NCI-H446 treated with DMSO at 0.1 percent for 48 hours (cell line): ENCODE results near the gene FEM1B.

Source experiments
- DNase-seq: peaks from one replicate; lab custom pipeline; 2025; lab: John Stamatoyannopoulos, UW

The FEM1B gene

DNA sequence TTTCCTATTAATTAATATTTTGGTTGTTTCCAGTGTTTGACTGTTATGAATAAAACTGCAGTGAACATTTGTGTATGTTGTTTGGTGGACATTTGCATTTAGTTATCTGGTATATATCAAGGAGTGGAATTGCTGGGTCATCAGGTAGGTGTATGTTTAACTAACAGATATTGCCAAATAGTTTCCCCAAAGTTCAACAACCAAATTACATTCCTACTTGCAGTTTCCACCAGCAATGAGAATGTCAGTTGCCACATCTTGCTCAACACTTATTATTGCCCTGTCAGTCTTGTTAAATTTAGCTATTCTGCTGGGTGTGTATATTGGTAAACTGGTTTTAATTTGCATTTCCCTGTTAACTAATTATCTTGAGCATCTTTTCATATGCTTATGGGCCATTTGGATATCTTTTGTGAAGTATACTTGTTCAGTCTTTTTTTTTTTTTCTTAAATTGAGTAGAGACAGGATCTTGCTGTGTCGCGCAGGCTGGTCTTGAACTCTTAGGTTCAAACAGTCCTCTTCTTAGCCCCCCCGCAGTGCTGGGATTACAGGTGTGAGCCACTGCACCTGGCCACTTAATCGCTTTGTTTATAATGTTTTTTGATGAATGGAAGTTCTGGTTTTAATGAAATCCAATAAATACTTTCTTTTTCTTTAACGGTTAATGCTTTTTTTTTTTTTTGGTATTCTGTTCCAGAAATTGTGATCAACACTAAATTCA lies 7.9 kb downstream of the FEM1B start:
- no peak for DNase-seq

DNA sequence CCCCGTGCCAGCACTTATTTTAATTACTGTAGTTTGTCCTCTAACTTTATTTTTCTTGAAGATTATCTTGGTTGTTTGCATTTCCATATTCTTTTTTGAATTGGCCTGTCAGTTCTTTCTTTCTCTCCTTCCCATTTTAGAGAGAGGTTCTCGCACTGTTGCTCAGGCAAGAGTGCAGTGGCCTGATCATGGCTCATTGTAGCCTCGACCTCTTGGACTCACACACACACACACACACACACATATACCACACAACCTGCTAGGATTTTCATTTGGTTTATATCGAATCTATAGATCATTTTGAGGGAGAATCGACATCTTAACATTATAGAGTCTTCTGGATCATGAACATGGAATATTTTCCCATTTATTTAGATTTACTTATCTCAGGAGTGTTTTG lies 8.7 kb downstream of the FEM1B start:
- no peak for DNase-seq

DNA sequence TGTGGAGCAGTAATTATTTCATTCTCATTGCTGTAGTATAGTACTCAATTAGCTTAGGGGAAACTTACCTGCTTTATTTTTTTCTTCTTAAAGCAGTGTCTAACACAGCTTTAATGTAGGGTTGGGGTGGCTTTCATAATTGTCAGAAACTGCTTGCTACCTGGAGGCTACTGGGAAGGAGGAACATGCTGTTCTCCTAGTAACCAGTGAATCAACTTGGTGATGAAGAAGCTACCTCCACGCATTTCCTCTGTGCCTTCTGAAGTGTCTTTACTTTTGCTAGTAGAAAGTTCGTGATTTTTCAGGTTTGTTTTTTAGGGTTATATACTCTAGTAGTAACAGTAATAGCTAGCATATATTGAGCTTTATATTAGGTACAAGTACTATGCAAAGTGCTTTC lies 11.5 kb downstream of the FEM1B start:
- no peak for DNase-seq

DNA sequence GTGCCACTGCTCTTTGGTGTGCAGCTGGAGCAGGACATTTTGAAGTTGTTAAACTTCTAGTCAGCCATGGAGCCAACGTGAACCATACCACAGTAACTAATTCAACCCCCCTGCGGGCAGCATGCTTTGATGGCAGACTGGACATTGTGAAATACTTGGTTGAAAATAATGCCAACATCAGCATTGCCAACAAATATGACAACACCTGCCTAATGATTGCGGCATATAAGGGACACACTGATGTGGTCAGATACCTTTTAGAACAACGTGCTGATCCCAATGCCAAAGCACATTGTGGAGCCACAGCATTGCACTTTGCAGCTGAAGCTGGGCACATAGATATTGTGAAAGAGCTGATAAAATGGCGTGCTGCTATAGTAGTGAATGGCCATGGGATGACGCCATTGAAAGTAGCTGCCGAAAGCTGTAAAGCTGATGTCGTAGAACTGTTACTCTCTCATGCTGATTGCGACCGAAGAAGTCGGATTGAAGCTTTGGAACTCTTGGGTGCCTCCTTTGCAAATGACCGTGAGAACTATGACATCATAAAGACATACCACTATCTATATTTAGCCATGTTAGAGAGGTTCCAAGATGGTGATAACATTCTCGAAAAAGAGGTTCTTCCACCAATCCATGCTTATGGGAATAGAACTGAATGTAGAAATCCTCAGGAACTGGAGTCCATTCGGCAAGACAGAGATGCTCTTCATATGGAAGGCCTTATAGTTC lies 12.2 kb downstream of the FEM1B start:
- DNase-seq: no peak

GRCh38 chr15:68290715-68291114 lies 13.2 kb downstream of the FEM1B start:
- no peak for DNase-seq

- no peak for DNase-seq
Observed at GRCh38 chr15:68292157-68292781, 14.7 kb downstream of the FEM1B start.

- DNase-seq: no peak
Observed at GRCh38 chr15:68292967-68293366, 15.4 kb downstream of the FEM1B start.

DNA sequence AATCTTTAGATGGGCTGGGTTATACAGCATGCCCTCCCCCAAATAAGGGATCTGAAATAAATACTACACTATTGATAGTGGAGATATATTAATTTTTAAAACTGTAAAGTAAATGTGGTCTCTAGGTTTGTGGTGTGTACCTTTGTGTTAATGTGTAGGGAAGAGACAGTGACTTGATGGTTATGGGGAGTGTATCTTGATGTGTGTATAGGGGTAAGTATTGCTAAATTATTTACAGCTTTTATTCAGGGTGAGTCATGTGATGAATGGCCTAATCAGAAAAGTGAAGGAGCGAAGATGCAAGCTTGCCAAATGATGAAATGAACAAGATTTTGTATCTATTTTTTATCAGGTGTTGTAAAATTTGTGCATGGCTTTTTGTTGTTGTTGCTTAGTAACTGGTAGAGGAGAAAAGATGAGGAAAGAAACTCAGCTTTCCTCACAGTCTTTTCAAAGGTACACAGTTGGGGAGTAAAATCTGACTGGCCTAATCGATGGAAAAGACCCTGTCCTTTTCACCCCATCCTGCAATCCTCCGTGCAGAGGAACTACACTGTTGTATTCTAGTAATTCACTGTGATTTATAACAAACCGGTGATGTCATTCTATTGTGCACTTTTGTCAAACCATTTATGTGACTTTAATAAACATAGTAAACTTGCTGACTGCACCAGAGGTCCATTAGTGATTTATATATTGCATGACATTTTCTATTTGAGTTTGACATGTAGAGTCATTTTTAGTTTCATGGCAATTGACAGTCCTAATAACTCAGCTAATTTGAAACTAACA lies 17.7 kb downstream of the FEM1B start:
- DNase-seq: no peak

DNA sequence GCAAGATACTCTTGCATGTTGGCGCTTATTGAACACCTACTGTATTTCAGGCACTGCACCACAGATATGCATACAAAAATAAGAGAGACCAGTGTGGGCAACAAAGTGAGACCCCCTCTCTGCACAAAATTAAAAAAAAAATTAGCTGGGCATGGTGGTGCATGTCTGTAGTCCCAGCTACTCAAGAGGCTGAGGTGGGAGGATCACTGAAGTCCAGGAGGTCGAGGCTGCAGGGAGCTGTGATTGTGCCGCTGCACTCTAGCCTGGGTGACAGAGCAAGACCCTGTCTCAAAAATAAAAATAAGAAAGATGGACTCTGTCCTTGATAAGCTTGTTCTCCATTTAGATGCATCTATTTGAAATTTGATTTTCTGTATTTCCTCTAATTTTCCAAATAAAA lies 20.8 kb downstream of the FEM1B start:
- no peak for DNase-seq

GRCh38 chr15:68298882-68299381 lies 21.4 kb downstream of the FEM1B start:
- DNase-seq: no peak

GRCh38 chr15:68299436-68299835 lies 21.9 kb downstream of the FEM1B start:
- no peak for DNase-seq

GRCh38 chr15:68300115-68300940 lies 22.8 kb downstream of the FEM1B start:
- no peak for DNase-seq

DNA sequence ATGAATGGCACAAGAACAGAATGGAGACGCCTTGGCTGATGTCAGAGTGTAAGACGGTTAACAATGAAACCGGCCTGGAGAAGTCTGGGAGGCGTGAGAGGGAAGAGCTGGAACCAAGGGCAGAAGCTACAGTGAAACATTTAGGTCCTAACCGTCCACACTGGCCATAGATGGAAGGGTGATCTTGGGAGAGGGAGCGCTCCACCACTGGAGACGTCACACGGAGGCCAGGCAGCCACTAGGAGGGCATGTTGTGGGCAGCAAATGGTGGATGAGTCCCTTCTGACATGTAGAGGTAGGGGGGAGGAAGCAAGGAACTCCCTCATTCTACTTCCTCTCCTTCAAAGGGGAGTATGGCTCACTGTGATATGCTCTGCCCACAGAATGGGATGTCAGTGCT lies 23.8 kb downstream of the FEM1B start:
- DNase-seq: no peak

- no peak for DNase-seq
Observed at GRCh38 chr15:68302729-68303128, 25.2 kb downstream of the FEM1B start.

DNA sequence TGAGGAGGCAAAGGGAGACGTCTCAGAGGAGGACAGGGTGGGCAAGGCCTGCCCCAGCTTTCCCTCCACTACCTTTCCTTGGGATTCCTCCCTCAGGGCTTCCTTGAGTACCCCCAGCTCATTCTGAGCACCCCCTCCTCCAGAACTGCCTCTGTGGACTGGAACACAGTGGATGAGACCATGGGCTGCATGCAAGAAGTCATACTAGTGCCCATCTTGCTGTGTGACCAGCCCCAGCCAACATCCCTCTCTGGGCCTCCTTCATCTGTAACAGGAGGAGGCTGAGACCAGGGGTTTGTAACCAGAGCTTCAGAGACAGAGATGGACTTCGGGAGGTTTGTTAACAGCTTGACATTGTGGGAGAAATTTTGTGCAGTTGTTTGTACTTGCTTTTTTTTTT lies 25.6 kb downstream of the FEM1B start:
- no peak for DNase-seq

- DNase-seq: no peak
Observed at GRCh38 chr15:68303560-68304436, 26.3 kb downstream of the FEM1B start.

- no peak for DNase-seq
Observed at GRCh38 chr15:68304589-68305337, 27.2 kb downstream of the FEM1B start.

- no peak for DNase-seq
Observed at GRCh38 chr15:68305420-68305871, 27.9 kb downstream of the FEM1B start.

DNA sequence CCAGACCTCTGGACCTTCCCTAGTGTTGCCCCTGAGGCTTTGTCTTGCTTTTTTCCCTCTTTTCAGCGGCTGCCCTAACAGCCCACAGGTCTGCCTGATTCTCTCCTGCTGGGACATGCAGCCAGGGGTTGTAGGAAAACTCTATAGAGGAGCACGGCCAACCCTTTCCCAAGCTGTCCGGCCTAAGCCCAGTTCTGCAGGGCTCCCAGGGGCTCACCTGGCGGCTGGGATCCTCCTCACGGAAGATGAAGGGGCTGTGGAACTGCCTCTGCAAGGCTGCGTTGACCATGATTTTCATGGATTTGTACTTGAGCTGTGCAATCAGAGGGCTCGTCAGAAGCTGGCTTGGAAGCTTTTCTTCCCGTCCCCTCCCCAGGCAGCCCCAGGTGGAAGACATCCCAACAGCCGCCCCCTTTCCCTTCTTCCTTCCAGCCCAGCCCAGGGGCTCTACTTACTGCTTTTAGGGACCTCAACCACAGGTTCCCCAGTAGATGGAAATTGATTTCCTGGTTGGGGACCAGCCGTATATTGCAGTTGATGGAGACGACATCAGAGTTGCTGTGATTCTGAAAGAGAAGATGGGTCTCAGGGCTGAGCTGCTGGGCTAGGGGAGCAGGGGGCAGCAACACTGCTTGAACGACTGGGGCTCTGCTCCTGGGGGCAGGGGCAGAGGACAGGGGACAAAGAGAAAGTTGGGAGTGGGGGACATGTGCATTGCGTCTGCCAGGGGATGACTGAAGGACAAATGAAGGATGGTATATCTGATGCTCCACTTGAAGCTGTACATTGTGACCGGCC lies 29.8 kb downstream of the FEM1B start:
- no peak for DNase-seq
